HepG2 (cell line): ENCODE results near the gene ARHGEF16. TPM values are rescaled to one million over a fixed set of nuclear protein-coding genes. Genes with fewer than 3 reads are reported as not detected.

ENCODE experiments used
- AGO1 ChIP-seq: fragments of 200-400 bp; formaldehyde crosslinking; IDR thresholded peaks from 2 replicates; pipeline ENCODE4 v1.6.1; 2017; ENCODE audit warnings: mild to moderate bottlenecking, low read depth, low read length, moderate library complexity; ENCODE audit not compliant: poor library complexity, severe bottlenecking
- CEBPG ChIP-seq: IDR thresholded peaks from 2 replicates; pipeline ENCODE4 v1.6.1; 2016
- EED ChIP-seq: sonication (generic); formaldehyde crosslinking; IDR thresholded peaks from 2 replicates; pipeline ENCODE4 v1.5.0; 2020; ENCODE audit warnings: mild to moderate bottlenecking, missing genetic modification reagents
- GATAD2A ChIP-seq: IDR thresholded peaks from 2 replicates; pipeline ENCODE4 v1.6.1; 2016
- HNF4G ChIP-seq, 2 experiments: sonication (generic) in 1 of 2; formaldehyde crosslinking in 1 of 2; IDR thresholded peaks; 2 replicates each; pipeline versions ENCODE4 v1.4.0 to v1.6.1; 2011 to 2020; ENCODE audit warnings: borderline replicate concordance in 2 of 2, low read depth in 2 of 2, mild to moderate bottlenecking in 2 of 2, low read length in 1 of 2, missing genetic modification reagents in 1 of 2, moderate library complexity in 1 of 2
- IKZF4 ChIP-seq: sonication (generic); formaldehyde crosslinking; IDR thresholded peaks from 2 replicates; pipeline ENCODE4 v1.5.1; 2020; ENCODE audit warnings: borderline replicate concordance, mild to moderate bottlenecking, low read depth, missing genetic modification reagents; ENCODE audit errors: not compliant biosample characterization
- KMT2B ChIP-seq: IDR thresholded peaks from 2 replicates; pipeline ENCODE4 v1.6.1; 2016; ENCODE audit warnings: missing genetic modification reagents, missing compliant biosample characterization
- LCORL ChIP-seq, 2 experiments: fragments of 450-650 bp in 1 of 2; sonication (generic) in 1 of 2; formaldehyde crosslinking in 1 of 2; IDR thresholded peaks; 2 replicates each; pipeline versions ENCODE4 v1.5.0 to v1.6.1; 2017 to 2020; ENCODE audit warnings: antibody characterized with exemption in 1 of 2, missing genetic modification reagents in 1 of 2
- MYC ChIP-seq: sonication (generic); formaldehyde crosslinking; IDR thresholded peaks from 2 replicates; pipeline ENCODE4 v1.9.0; 2021; ENCODE audit warnings: missing genetic modification reagents, borderline replicate concordance
- PHF5A ChIP-seq: IDR thresholded peaks from one replicate; pipeline ENCODE4 v1.6.1; 2018; ENCODE audit warnings: low read depth, missing genetic modification reagents; ENCODE audit not compliant: unreplicated experiment
- PTBP1 ChIP-seq: fragments of 200-400 bp; formaldehyde crosslinking; IDR thresholded peaks from 2 replicates; pipeline ENCODE4 v1.6.1; 2018; ENCODE audit warnings: low read length, low read depth; ENCODE audit not compliant: poor library complexity, severe bottlenecking
- RFX3 ChIP-seq: IDR thresholded peaks from 2 replicates; pipeline ENCODE4 v1.6.1; 2016; ENCODE audit warnings: missing biosample characterization, missing genetic modification reagents
- SP2 ChIP-seq: sonication (generic); formaldehyde crosslinking; IDR thresholded peaks from 2 replicates; pipeline ENCODE4 v1.5.1; 2020; ENCODE audit warnings: mild to moderate bottlenecking, missing genetic modification reagents
- TAF1 ChIP-seq: sonication (generic); formaldehyde crosslinking; IDR thresholded peaks from 2 replicates; pipeline ENCODE4 v1.4.0; 2020; ENCODE audit warnings: missing genetic modification reagents
- TGIF2 ChIP-seq: IDR thresholded peaks from 2 replicates; pipeline ENCODE4 v1.6.1; 2016; ENCODE audit warnings: control low read depth, missing compliant biosample characterization
- XRCC5 ChIP-seq: fragments of 200-400 bp; formaldehyde crosslinking; optimal IDR thresholded peaks from 2 replicates; pipeline ENCODE3; 2017; ENCODE audit warnings: mild to moderate bottlenecking, low read length
- ZBTB34 ChIP-seq: sonication (generic); formaldehyde crosslinking; IDR thresholded peaks from 2 replicates; pipeline ENCODE4 v1.8.0; 2022; ENCODE audit warnings: mild to moderate bottlenecking, missing genetic modification reagents
- ZNF124 ChIP-seq: sonication (generic); formaldehyde crosslinking; IDR thresholded peaks from 2 replicates; pipeline ENCODE4 v1.4.0; 2020; ENCODE audit warnings: missing genetic modification reagents
- ZNF607 ChIP-seq: sonication (generic); formaldehyde crosslinking; IDR thresholded peaks from 2 replicates; pipeline ENCODE4 v1.5.1; 2020; ENCODE audit warnings: missing genetic modification reagents, mild to moderate bottlenecking, borderline replicate concordance
- ZNF652 ChIP-seq: IDR thresholded peaks from 2 replicates; pipeline ENCODE4 v1.6.1; 2016; ENCODE audit warnings: low read depth, borderline replicate concordance
- ZNF709 ChIP-seq: sonication (generic); formaldehyde crosslinking; IDR thresholded peaks from 2 replicates; pipeline ENCODE4 v1.5.0; 2020; ENCODE audit warnings: mild to moderate bottlenecking, missing genetic modification reagents
- ZNF777 ChIP-seq: sonication (generic); formaldehyde crosslinking; IDR thresholded peaks from 2 replicates; pipeline ENCODE4 v1.4.0; 2020; ENCODE audit warnings: missing genetic modification reagents
- ZNF790 ChIP-seq: sonication (generic); formaldehyde crosslinking; IDR thresholded peaks from 2 replicates; pipeline ENCODE4 v1.8.0; 2022; ENCODE audit warnings: missing genetic modification reagents, mild to moderate bottlenecking, borderline replicate concordance
- polyA plus RNA-seq, 8 experiments: library from polyadenylated mRNA; depleted of rRNA in 3 of 8; stranded (reverse) in 7 of 8; unstranded in 1 of 8; fragments of >200 nt; fragmentation: Illumina TruSeq in 4 of 8; extraction: Trizol in 4 of 8; gene quantifications; 2 replicates each; pipeline versions ENCODE4 v1.2.1 to v1.2.3, GENCODE V29; 2011 to 2016; ENCODE audit warnings: low read depth in 4 of 8, missing spikeins in 1 of 8, mixed read lengths in 1 of 8; ENCODE audit not compliant: insufficient read depth in 1 of 8
- total RNA-seq, 5 experiments: library from RNA; depleted of rRNA; stranded (reverse); fragments of >200 nt; fragmentation: Illumina TruSeq; extraction: Trizol; gene quantifications; 2 replicates each; pipeline ENCODE4 v1.2.3, GENCODE V29; 2016; ENCODE audit warnings: low read depth in 1 of 5
- TF ChIP-seq, protein P1 (sequence below): sonication (generic); formaldehyde crosslinking; IDR thresholded peaks from 2 replicates; pipeline ENCODE4 v1.9.0; 2021; ENCODE audit warnings: mild to moderate bottlenecking, missing genetic modification reagents

The ARHGEF16 gene
- total and polyA plus RNA-seq, 2 of the 13 experiments (the other 11 are each of a cell fraction or from before 2014, with no cell fraction given): 20.3 to 39.9 TPM

- TF ChIP-seq ZNF777 (CRISPR knock-in tag) (no peak), EED (CRISPR knock-in tag) (no peak; the same call in 1 of the 2 replicates), ZNF124 (no peak), ZNF790 (CRISPR knock-in tag) (no peak), LCORL (IDR thresholded peaks at IDR 0.05) (no peak), LCORL (CRISPR knock-in tag; IDR thresholded peaks at IDR 0.05) (no peak), PHF5A (CRISPR knock-in tag) (peak; percentile 6), TAF1 (CRISPR knock-in tag) (peak; percentile 20; the same call in 1 of the 2 replicates), ZNF652 (CRISPR knock-in tag) (no peak), ZNF709 (CRISPR knock-in tag) (peak; percentile 62; the same call in 1 of the 2 replicates), RFX3 (CRISPR knock-in tag) (no peak), AGO1 (no peak), IKZF4 (CRISPR knock-in tag) (peak; percentile 80), GATAD2A (no peak; the same call in 1 of the 2 replicates), PTBP1 (no peak), XRCC5 (peak; percentile 58), ZNF607 (CRISPR knock-in tag) (0 out of 2 replicates have a peak, but pooled peaks have one; percentile 17), TGIF2 (CRISPR knock-in tag) (peak; percentile 4), KMT2B (no peak), HNF4G (IDR thresholded peaks at IDR 0.05; ENCODE audit: borderline replicate concordance, low read depth, low read length) (peak; percentile 34), HNF4G (CRISPR knock-in tag; IDR thresholded peaks at IDR 0.05; ENCODE audit: borderline replicate concordance, low read depth) (peak; percentile 42; the same call in 1 of the 2 replicates), ZBTB34 (no peak; the same call in 1 of the 2 replicates), SP2 (no peak), CEBPG (CRISPR knock-in tag) (no peak), MYC (CRISPR knock-in tag) (no peak)
- TF ChIP-seq, protein P1, sequence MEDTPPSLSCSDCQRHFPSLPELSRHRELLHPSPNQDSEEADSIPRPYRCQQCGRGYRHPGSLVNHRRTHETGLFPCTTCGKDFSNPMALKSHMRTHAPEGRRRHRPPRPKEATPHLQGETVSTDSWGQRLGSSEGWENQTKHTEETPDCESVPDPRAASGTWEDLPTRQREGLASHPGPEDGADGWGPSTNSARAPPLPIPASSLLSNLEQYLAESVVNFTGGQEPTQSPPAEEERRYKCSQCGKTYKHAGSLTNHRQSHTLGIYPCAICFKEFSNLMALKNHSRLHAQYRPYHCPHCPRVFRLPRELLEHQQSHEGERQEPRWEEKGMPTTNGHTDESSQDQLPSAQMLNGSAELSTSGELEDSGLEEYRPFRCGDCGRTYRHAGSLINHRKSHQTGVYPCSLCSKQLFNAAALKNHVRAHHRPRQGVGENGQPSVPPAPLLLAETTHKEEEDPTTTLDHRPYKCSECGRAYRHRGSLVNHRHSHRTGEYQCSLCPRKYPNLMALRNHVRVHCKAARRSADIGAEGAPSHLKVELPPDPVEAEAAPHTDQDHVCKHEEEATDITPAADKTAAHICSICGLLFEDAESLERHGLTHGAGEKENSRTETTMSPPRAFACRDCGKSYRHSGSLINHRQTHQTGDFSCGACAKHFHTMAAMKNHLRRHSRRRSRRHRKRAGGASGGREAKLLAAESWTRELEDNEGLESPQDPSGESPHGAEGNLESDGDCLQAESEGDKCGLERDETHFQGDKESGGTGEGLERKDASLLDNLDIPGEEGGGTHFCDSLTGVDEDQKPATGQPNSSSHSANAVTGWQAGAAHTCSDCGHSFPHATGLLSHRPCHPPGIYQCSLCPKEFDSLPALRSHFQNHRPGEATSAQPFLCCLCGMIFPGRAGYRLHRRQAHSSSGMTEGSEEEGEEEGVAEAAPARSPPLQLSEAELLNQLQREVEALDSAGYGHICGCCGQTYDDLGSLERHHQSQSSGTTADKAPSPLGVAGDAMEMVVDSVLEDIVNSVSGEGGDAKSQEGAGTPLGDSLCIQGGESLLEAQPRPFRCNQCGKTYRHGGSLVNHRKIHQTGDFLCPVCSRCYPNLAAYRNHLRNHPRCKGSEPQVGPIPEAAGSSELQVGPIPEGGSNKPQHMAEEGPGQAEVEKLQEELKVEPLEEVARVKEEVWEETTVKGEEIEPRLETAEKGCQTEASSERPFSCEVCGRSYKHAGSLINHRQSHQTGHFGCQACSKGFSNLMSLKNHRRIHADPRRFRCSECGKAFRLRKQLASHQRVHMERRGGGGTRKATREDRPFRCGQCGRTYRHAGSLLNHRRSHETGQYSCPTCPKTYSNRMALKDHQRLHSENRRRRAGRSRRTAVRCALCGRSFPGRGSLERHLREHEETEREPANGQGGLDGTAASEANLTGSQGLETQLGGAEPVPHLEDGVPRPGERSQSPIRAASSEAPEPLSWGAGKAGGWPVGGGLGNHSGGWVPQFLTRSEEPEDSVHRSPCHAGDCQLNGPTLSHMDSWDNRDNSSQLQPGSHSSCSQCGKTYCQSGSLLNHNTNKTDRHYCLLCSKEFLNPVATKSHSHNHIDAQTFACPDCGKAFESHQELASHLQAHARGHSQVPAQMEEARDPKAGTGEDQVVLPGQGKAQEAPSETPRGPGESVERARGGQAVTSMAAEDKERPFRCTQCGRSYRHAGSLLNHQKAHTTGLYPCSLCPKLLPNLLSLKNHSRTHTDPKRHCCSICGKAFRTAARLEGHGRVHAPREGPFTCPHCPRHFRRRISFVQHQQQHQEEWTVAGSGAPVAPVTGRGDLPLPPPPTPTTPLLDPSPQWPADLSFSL (CRISPR knock-in tag): 0 out of 2 replicates have a peak, but pooled peaks have one; percentile 58
These were observed 2.0 kb downstream of the ARHGEF16 start (continued) for GRCh38 chr1:3456449-3456963.
